Stomach (tissue), 9 donors: ENCODE data around the gene TARBP1. TPM values are rescaled to one million over a fixed set of nuclear protein-coding genes. Genes with fewer than 3 reads are reported as not detected.

Source experiments
- DNase-seq, 2 donors: peaks; one replicate each; pipeline versions ENCODE4 v3.0.0 to v3.0.0-alpha.2; 2013 to 2019
- H3K27ac ChIP-seq, 5 donors: fragments of 200-600 bp in 4 of 5; sonication (generic) in 4 of 5; one replicate each; pipeline ENCODE4 v1.5.1; 2013 to 2019; ENCODE audit warnings: mild to moderate bottlenecking in 1 of 5, moderate library complexity in 1 of 5
- H3K27me3 ChIP-seq, 3 donors: fragments of 200-600 bp; sonication (generic); one replicate each; pipeline ENCODE4 v1.5.1; 2017 to 2019; ENCODE audit warnings: mixed run types in 1 of 3
- H3K36me3 ChIP-seq, 4 donors: fragments of 200-600 bp; sonication (generic); 1 replicate in 3 of 4; 2 replicates in 1 of 4; pipeline ENCODE4 v1.5.1; 2016 to 2019
- H3K4me1 ChIP-seq, 4 donors: fragments of 200-600 bp; sonication (generic); one replicate each; pipeline ENCODE4 v1.5.1; 2016 to 2019
- H3K4me3 ChIP-seq, 4 donors: fragments of 200-600 bp; sonication (generic) in 3 of 4; one replicate each; pipeline ENCODE4 v1.5.1; 2016 to 2019; ENCODE audit warnings: mild to moderate bottlenecking in 1 of 4
- H3K9me3 ChIP-seq, 4 donors: fragments of 200-600 bp; sonication (generic); one replicate each; pipeline ENCODE4 v1.5.1; 2016 to 2019
- EP300 ChIP-seq: sonication (generic); formaldehyde crosslinking; IDR thresholded peaks from one replicate; pipeline ENCODE4 v1.6.1; 2017; ENCODE audit warnings: antibody characterized with exemption
- POLR2A ChIP-seq, 4 donors: fragments of 450-650 bp; IDR thresholded peaks; one replicate each; pipeline ENCODE4 v1.6.1; 2016; ENCODE audit warnings: antibody characterized with exemption in 4 of 4, control low read depth in 2 of 4, mild to moderate bottlenecking in 1 of 4, moderate library complexity in 1 of 4
- POLR2AphosphoS5 ChIP-seq, 3 donors: sonication (generic); formaldehyde crosslinking; IDR thresholded peaks; one replicate each; pipeline ENCODE4 v1.6.1; 2016; ENCODE audit warnings: antibody characterized with exemption in 3 of 3
- WGBS, 5 donors: extraction: QIAGEN DNeasy Blood & Tissue Kit in 3 of 5; methylation state at CpG; one replicate each; pipeline versions ENCODE4 v1.1.5 to v1.1.7; 2013 to 2018; 5-methylcytosine and 5-hydroxymethylcytosine counted together
- intact Hi-C: fragments of 100-400 bp; cut with DNase I; formaldehyde crosslinking; loops from one replicate; pipeline ENCODE4 v1.15.1; 2023; ENCODE audit warnings: low total_unique reads
- polyA plus RNA-seq, 3 donors: library from polyadenylated mRNA; stranded (reverse); fragments of 200-250 nt; gene quantifications; one replicate each; pipeline ENCODE4 v1.2.3, GENCODE V29; 2013
- total RNA-seq, 5 donors: library from RNA; depleted of rRNA; stranded (reverse); fragments of >200 nt; gene quantifications; one replicate each; pipeline versions ENCODE4 v1.1.0 to v1.2.3, GENCODE V29; 2014 to 2016
- TF ChIP-seq, protein P1 (sequence below), 7 experiments: fragments of 450-650 bp in 4 of 7; fragments of 200-600 bp in 3 of 7; sonication (generic) in 3 of 7; IDR thresholded peaks; one replicate each; pipeline ENCODE4 v1.5.1; 2016 to 2019; ENCODE audit warnings: antibody characterized with exemption in 7 of 7, control low read depth in 2 of 7, mild to moderate bottlenecking in 1 of 7
- donor health status: healthy with polysubstance abuse.
- donor health status: Bipolar disorder and iron deficiency.
- donor health status: healthy.

The TARBP1 gene
- total and polyA plus RNA-seq, 8 donors: 5.7 to 63.2 (median 30.3) TPM

GRCh38 chr1:234429434-234429806 is 49.6 kb downstream of the TARBP1 start:
- no peak for TF ChIP-seq EP300
- no peak for TF ChIP-seq POLR2A (IDR thresholded peaks at IDR 0.05)
- no peak for TF ChIP-seq POLR2AphosphoS5 (IDR thresholded peaks at IDR 0.05)
- TF ChIP-seq, protein P1, sequence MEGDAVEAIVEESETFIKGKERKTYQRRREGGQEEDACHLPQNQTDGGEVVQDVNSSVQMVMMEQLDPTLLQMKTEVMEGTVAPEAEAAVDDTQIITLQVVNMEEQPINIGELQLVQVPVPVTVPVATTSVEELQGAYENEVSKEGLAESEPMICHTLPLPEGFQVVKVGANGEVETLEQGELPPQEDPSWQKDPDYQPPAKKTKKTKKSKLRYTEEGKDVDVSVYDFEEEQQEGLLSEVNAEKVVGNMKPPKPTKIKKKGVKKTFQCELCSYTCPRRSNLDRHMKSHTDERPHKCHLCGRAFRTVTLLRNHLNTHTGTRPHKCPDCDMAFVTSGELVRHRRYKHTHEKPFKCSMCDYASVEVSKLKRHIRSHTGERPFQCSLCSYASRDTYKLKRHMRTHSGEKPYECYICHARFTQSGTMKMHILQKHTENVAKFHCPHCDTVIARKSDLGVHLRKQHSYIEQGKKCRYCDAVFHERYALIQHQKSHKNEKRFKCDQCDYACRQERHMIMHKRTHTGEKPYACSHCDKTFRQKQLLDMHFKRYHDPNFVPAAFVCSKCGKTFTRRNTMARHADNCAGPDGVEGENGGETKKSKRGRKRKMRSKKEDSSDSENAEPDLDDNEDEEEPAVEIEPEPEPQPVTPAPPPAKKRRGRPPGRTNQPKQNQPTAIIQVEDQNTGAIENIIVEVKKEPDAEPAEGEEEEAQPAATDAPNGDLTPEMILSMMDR (IDR thresholded peaks at IDR 0.05): no peak
- intact Hi-C loops: no loop called here
- Histone ChIP-seq H3K36me3 (peaks cover 5 to 77% (median 75%) of the 10 kb centered on the region in 4 donors), H3K27me3 (no peaks in the 10 kb centered on the region), H3K27ac (no peak overlapping the region), H3K4me1 (peaks cover 0 to 9% (median 1%) of the 10 kb centered on the region in 4 donors), H3K9me3 (no peaks in the 10 kb centered on the region), H3K4me3 (no peak overlapping the region)
- 44 to 74% (median 53%) methylated on average over 5 of the region's 5 CpGs for WGBS, 5 donors
- DNase-seq: no peak

GRCh38 chr1:234427950-234428646 is 50.9 kb downstream of the TARBP1 start:
- no peaks in the 10 kb centered on the region for H3K27me3 ChIP-seq
- H3K4me1 ChIP-seq: peaks cover 0 to 9% (median 1%) of the 10 kb centered on the region in 4 donors
- no peak overlapping the region for H3K4me3 ChIP-seq
- 48 to 74% (median 53%) methylated on average over 8 of the region's 8 CpGs for WGBS, 5 donors
- no peak overlapping the region for H3K27ac ChIP-seq
- intact Hi-C loops: no loop called here
- no peak for DNase-seq
- peaks cover 6 to 76% (median 71%) of the 10 kb centered on the region in 4 donors for H3K36me3 ChIP-seq
- TF ChIP-seq POLR2A (IDR thresholded peaks at IDR 0.05): no peak
- TF ChIP-seq EP300: no peak
- no peak for TF ChIP-seq POLR2AphosphoS5 (IDR thresholded peaks at IDR 0.05)
- H3K9me3 ChIP-seq: no peaks in the 10 kb centered on the region

DNA sequence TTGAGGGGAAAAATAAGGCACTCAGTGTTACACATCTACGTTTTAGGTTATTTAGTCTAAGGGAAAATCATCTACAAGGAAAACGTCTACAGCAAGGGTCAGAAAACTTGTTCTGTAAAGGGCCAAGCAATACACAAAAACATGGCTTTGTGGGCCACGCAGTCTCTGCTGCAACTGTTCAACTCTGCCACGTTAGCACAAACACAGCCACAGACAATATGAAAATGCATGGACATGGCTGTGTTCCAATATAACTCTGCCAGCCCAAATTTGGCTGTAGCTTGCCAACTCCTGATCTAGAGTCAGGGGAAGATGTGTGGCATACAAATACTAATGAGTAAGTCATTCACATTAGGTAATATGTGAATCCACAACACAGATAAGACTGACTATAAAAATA is 65.0 kb downstream of the TARBP1 start:
- no peak overlapping the region for H3K27ac ChIP-seq
- H3K27me3 ChIP-seq: no peaks in the 10 kb centered on the region
- no peaks in the 10 kb centered on the region for H3K9me3 ChIP-seq
- TF ChIP-seq, protein P1 (IDR thresholded peaks at IDR 0.05): no peak
- TF ChIP-seq POLR2A (IDR thresholded peaks at IDR 0.05) (no peak), EP300 (no peak), POLR2AphosphoS5 (IDR thresholded peaks at IDR 0.05) (no peak)
- no peaks in the 10 kb centered on the region for H3K4me1 ChIP-seq
- intact Hi-C loops: no loop called here
- peaks cover 3 to 79% (median 70%) of the 10 kb centered on the region in 4 donors for H3K36me3 ChIP-seq
- 64 to 84% (median 73%) methylated on average over 4 of the region's 4 CpGs for WGBS, 5 donors
- DNase-seq: no peak
- no peak overlapping the region for H3K4me3 ChIP-seq

DNA sequence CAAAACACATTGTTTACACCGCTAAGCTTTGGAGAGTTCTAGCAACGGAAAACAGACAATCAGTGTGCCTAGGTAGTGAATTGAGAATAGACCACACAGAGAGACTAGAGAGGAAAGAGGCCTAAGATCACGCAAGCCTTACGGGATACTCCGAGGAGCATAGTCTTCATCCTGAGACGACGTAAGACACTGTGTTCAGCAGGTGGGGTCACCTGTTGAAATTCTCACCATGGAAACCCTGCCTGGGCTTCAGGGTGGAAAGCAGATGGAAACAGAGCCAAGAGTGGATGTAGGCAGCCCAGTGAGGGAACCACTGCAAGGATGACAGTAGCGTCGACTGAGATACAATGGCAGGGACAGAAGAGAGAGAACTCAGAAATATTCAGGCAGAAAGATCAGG is 65.5 kb downstream of the TARBP1 start:
- WGBS, 5 donors: 90 to 98% (median 97%) methylated on average over 9 of the region's 9 CpGs

More for the DNA sequence above, 65.5 kb downstream of the TARBP1 start:
- no peaks in the 10 kb centered on the region for H3K27me3 ChIP-seq
- no peaks in the 10 kb centered on the region for H3K4me1 ChIP-seq
- intact Hi-C loops: no loop called here
- H3K27ac ChIP-seq: no peak overlapping the region
- no peak overlapping the region for H3K4me3 ChIP-seq
- no peaks in the 10 kb centered on the region for H3K9me3 ChIP-seq
- TF ChIP-seq, protein P1 (IDR thresholded peaks at IDR 0.05): no peak
- TF ChIP-seq POLR2AphosphoS5 (IDR thresholded peaks at IDR 0.05): no peak
- no peak for TF ChIP-seq POLR2A (IDR thresholded peaks at IDR 0.05)
- no peak for TF ChIP-seq EP300
- H3K36me3 ChIP-seq: peaks cover 5 to 82% (median 72%) of the 10 kb centered on the region in 4 donors
- DNase-seq: no peak
